ENCODE results near the gene CDK4.

Gene CDK4

GRCh38 chr12:57755454-57756372 lies 3.6 kb upstream of the CDK4 start:
- no peak for DNase-seq

- no peak for DNase-seq
These were observed 3.0 kb upstream of the CDK4 start for GRCh38 chr12:57755194-57755453.

GRCh38 chr12:57754411-57755193 lies 2.5 kb upstream of the CDK4 start, which contains the start of gene MARCHF9:
Gene MARCHF9 (plus strand): TSS chr12:57755103. CDS start chr12:57755529, 426 bp downstream.
- DNase-seq: peak; percentile 93

- DNase-seq: no peak
These were observed 1.7 kb upstream of the CDK4 start for GRCh38 chr12:57753756-57754337.

GRCh38 chr12:57752668-57753000 lies 524 bp upstream of the CDK4 start:
- DNase-seq: no peak

GRCh38 chr12:57751432-57751787 lies 700 bp downstream of the CDK4 start:
- no peak for DNase-seq

- DNase-seq: no peak
These were observed 1.3 kb downstream of the CDK4 start for GRCh38 chr12:57750561-57751431.

- DNase-seq: no peak
These were observed 3.0 kb downstream of the CDK4 start for GRCh38 chr12:57749061-57749460.

- no peak for DNase-seq
These were observed 6.1 kb downstream of the CDK4 start for GRCh38 chr12:57746025-57746424.

GRCh38 chr12:57745485-57745881 lies 6.6 kb downstream of the CDK4 start:
- DNase-seq: no peak

GRCh38 chr12:57744777-57745484 lies 7.2 kb downstream of the CDK4 start, which contains the start of gene TSPAN31:
Gene TSPAN31 (plus strand): TSS chr12:57745039. CDS start chr12:57745155, 116 bp downstream.
- DNase-seq: peak; percentile 99

- no peak for DNase-seq
These were observed 7.8 kb downstream of the CDK4 start for GRCh38 chr12:57744194-57744776.

- DNase-seq: no peak
These were observed 8.3 kb downstream of the CDK4 start for GRCh38 chr12:57743769-57744168.

- no peak for DNase-seq
These were observed 10.0 kb downstream of the CDK4 start for GRCh38 chr12:57741844-57742738.

- DNase-seq: no peak
These were observed 10.7 kb downstream of the CDK4 start for GRCh38 chr12:57741413-57741789.

- no peak for DNase-seq
These were observed 11.3 kb downstream of the CDK4 start for GRCh38 chr12:57740656-57741412.

- no peak for DNase-seq
These were observed 12.1 kb downstream of the CDK4 start for GRCh38 chr12:57739914-57740538.

GRCh38 chr12:57739387-57739786 lies 12.7 kb downstream of the CDK4 start:
- no peak for DNase-seq

GRCh38 chr12:57738661-57739237 lies 13.4 kb downstream of the CDK4 start, which contains the start of gene AGAP2:
Gene AGAP2 (minus strand): TSS chr12:57738742. CDS start chr12:57738246, 496 bp downstream.
- DNase-seq: peak; percentile 49

All from NCI-H2171 treated with DMSO at 0.1 percent for 48 hours (cell line).